Right cardiac atrium (tissue), 5 donors: Measurements from ENCODE around the gene NFATC3. TPM values are rescaled to one million over a fixed set of nuclear protein-coding genes. Genes with fewer than 3 reads are reported as not detected.
A peak's percentile ranks its signal among the peaks of the same experiment; 100 is the strongest.

Experiments used
- ATAC-seq, 2 donors: fragments of 200-7000 bp; cut with Tn5 transposase; one replicate each; pipeline versions ENCODE4 v1.8.0 to v1.9.1; 2020; ENCODE audit warnings: moderate library complexity in 2 of 2, mild to moderate bottlenecking in 1 of 2
- DNase-seq, 3 donors: peaks; one replicate each; pipeline ENCODE4 v3.0.0-alpha.2; 2020
- H3K27ac ChIP-seq: one replicate; pipeline ENCODE4 v1.5.1; 2013; ENCODE audit warnings: mild to moderate bottlenecking, low read length, control low read depth, moderate library complexity
- H3K27me3 ChIP-seq: one replicate; pipeline ENCODE4 v1.6.1; 2013; ENCODE audit not compliant: control insufficient read depth, insufficient read depth
- H3K4me1 ChIP-seq: one replicate; pipeline ENCODE4 v1.6.1; 2013; ENCODE audit warnings: low read length; ENCODE audit not compliant: control insufficient read depth, insufficient read depth
- H3K4me3 ChIP-seq: one replicate; pipeline ENCODE4 v1.5.1; 2013; ENCODE audit warnings: low read length, control low read depth
- H3K9me3 ChIP-seq: one replicate; pipeline ENCODE4 v1.6.1; 2013; ENCODE audit warnings: low read length; ENCODE audit not compliant: control insufficient read depth
- WGBS: extraction: QIAGEN DNeasy Blood & Tissue Kit; methylation state at CpG from one replicate; pipeline ENCODE4 v1.1.7; 2013; 5-methylcytosine and 5-hydroxymethylcytosine counted together
- intact Hi-C, 4 donors: fragments of 100-400 bp; cut with DNase I; formaldehyde crosslinking; loops; one replicate each; pipeline versions ENCODE4 v1.11.0 to v1.14.0; 2022 to 2023
- microRNA-seq, 2 donors: library from miRNA; unstranded; fragments of <30 nt; microRNA quantifications; one replicate each; pipeline ENCODE4 v1.2.0, GENCODE V29; 2020 to 2021
- polyA plus RNA-seq: library from polyadenylated mRNA; stranded (reverse); fragments of 200-250 nt; gene quantifications from one replicate; pipeline ENCODE4 v1.2.3, GENCODE V29; 2013
- total RNA-seq, 4 donors: library from RNA; stranded (reverse); fragmentation: NEBNext Ultra II Directional; extraction: Animal tissue kit (Norgen Biotek cat#: 25700); gene quantifications; one replicate each; pipeline ENCODE4 v1.2.1, GENCODE V29; 2021
- donor health status: healthy with polysubstance abuse.
- donor health status: DM: no; HTN: yes; CAD: no.
- donor health status: DM: no; HTN: no; CAD: no.
- donor health status: DM: no; HTN: yes; CAD: no; lungs with severe emphysema.
- donor health status: DM: yes; HTN: yes; CAD: no.

NFATC3 gene
- total and polyA plus RNA-seq, 5 donors, result 8.1 to 34.7 (median 33.3) TPM

GRCh38 chr16:68274441-68274840 lies 189.3 kb downstream of the NFATC3 start:
- H3K4me3 ChIP-seq, result no peak overlapping the region
- ATAC-seq (no peak), DNase-seq (no peak)
- H3K27ac ChIP-seq, result peak overlapping the region; percentile 38
- H3K27me3 ChIP-seq, result no peaks in the 10 kb centered on the region
- H3K4me1 ChIP-seq, result peaks cover 19% of the 10 kb centered on the region
- H3K9me3 ChIP-seq, result no peaks in the 10 kb centered on the region
- WGBS, result 88% methylated on average over 4 of the region's 4 CpGs
- intact Hi-C loops, result no loop called here

DNA sequence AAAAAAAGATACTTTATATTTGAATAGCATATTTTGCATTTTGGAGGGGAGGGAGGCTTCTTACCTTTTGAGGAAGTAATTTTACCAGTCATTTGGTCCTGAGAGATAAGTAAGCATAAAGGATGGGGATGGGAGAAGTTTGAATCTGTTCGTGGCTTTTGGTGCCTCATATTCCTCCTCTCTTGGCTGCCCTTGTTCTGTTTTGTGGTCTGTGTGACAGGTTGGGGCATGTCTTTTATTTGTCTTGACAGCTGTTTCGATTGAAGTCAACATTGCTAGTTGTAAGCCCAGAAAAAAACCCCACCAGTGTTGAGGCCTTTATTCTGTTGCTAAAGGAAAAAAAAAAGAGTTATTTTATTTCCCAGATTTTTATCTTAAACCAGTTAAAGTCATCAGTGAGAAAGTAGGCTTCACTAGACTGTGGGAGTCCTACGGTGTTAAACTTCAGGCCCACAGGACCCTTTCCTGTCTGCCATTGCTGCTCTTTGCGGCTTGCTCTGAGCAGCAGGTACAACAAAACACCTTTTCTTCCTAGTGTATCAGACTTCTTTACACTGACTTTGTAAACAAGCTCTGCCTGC lies 190.5 kb downstream of the NFATC3 start:
- H3K27me3 ChIP-seq, result no peaks in the 10 kb centered on the region
- WGBS, result 52% methylated on average over 4 of the region's 4 CpGs
- peak overlapping the region; percentile 25 for H3K27ac ChIP-seq
- H3K9me3 ChIP-seq, result no peaks in the 10 kb centered on the region
- no peak overlapping the region for H3K4me3 ChIP-seq
- DNase-seq (no peak), ATAC-seq (no peak)
- intact Hi-C loops, result no loop called here
- peaks cover 19% of the 10 kb centered on the region for H3K4me1 ChIP-seq

GRCh38 chr16:68276223-68276622 lies 191.1 kb downstream of the NFATC3 start:
- DNase-seq, result no peak
- H3K4me1 ChIP-seq, result peaks cover 17% of the 10 kb centered on the region
- intact Hi-C loops, result no loop called here
- peak in 1 of 2 donors; percentile 24 for ATAC-seq
- no peaks in the 10 kb centered on the region for H3K27me3 ChIP-seq
- no peaks in the 10 kb centered on the region for H3K9me3 ChIP-seq
- no peak overlapping the region for H3K4me3 ChIP-seq
- WGBS, result 65% methylated on average over 3 of the region's 3 CpGs
- H3K27ac ChIP-seq, result peak overlapping the region; percentile 65

Small RNA genes lying within 50 kb of the gene (microRNA-seq; reads per million reads assigned to microRNA genes)
- gene MIR6773, result 0 reads per million in 2 donors

Other genes starting within 250 kb of the NFATC3 start
- gene THAP11, start 243.1 kb upstream of the NFATC3 start, total RNA-seq, result 10 to 100 TPM; 27.5 to 34.0 (median 32.0) TPM
- 20.8 TPM for gene THAP11, start 243.1 kb upstream of the NFATC3 start, polyA plus RNA-seq
- 10 to 100 TPM; 66.6 to 80.7 (median 68.2) TPM for gene NUTF2, start 238.4 kb upstream of the NFATC3 start, total RNA-seq
- 125 TPM for gene NUTF2, start 238.4 kb upstream of the NFATC3 start, polyA plus RNA-seq
- 10 to 100 TPM; 24.3 to 29.0 (median 27.4) TPM for gene CENPT, start 237.7 kb upstream of the NFATC3 start, total RNA-seq
- 26.7 TPM for gene CENPT, start 237.7 kb upstream of the NFATC3 start, polyA plus RNA-seq
- gene EDC4, start 212.3 kb upstream of the NFATC3 start, total RNA-seq, result 10 to 100 TPM; 29.7 to 35.6 (median 31.9) TPM
- 21.7 TPM for gene EDC4, start 212.3 kb upstream of the NFATC3 start, polyA plus RNA-seq
- gene NRN1L, start 200.5 kb upstream of the NFATC3 start, total RNA-seq, result under 1 TPM in 1 of 4 donors, not detected in 3; 0.53 TPM
- 0.41 TPM for gene NRN1L, start 200.5 kb upstream of the NFATC3 start, polyA plus RNA-seq
- gene PSKH1, start 192.1 kb upstream of the NFATC3 start, total RNA-seq, result 10 to 100 TPM; 23.8 to 31.1 (median 27.0) TPM
- 26.8 TPM for gene PSKH1, start 192.1 kb upstream of the NFATC3 start, polyA plus RNA-seq
- under 1 TPM in 3 of 4 donors, not detected in 1; 0.37 to 0.94 (median 0.42) TPM for gene CTRL, start 153.5 kb upstream of the NFATC3 start, total RNA-seq
- gene CTRL, start 153.5 kb upstream of the NFATC3 start, polyA plus RNA-seq, result 0.66 TPM
- 10 to 100 TPM; 49.1 to 64.0 (median 58.5) TPM for gene PSMB10, start 148.5 kb upstream of the NFATC3 start, total RNA-seq
- 92.8 TPM for gene PSMB10, start 148.5 kb upstream of the NFATC3 start, polyA plus RNA-seq
- gene LCAT, start 141.2 kb upstream of the NFATC3 start, total RNA-seq, result 10 to 100 TPM; 15.0 to 27.0 (median 16.1) TPM
- 17.4 TPM for gene LCAT, start 141.2 kb upstream of the NFATC3 start, polyA plus RNA-seq
- 100 to 1,000 TPM in 1 of 4 donors, 10 to 100 TPM in 3; 64.6 to 114 (median 66.8) TPM for gene SLC12A4, start 116.7 kb upstream of the NFATC3 start, total RNA-seq
- 49.3 TPM for gene SLC12A4, start 116.7 kb upstream of the NFATC3 start, polyA plus RNA-seq
- gene DPEP3, start 104.9 kb upstream of the NFATC3 start, total RNA-seq, result not detected
- not detected for gene DPEP3, start 104.9 kb upstream of the NFATC3 start, polyA plus RNA-seq
- 1 to 10 TPM; 1.2 to 2.7 (median 1.8) TPM for gene DPEP2, start 85.9 kb upstream of the NFATC3 start, total RNA-seq
- gene DPEP2, start 85.9 kb upstream of the NFATC3 start, polyA plus RNA-seq, result 1.5 TPM
- gene DPEP2NB, start 69.5 kb upstream of the NFATC3 start, total RNA-seq, result not detected
- not detected for gene DPEP2NB, start 69.5 kb upstream of the NFATC3 start, polyA plus RNA-seq
- 1 to 10 TPM; 6.7 to 7.8 (median 7.4) TPM for gene DDX28, start 62.1 kb upstream of the NFATC3 start, total RNA-seq
- gene DDX28, start 62.1 kb upstream of the NFATC3 start, polyA plus RNA-seq, result 8.4 TPM
- gene DUS2, start 62.1 kb upstream of the NFATC3 start, total RNA-seq, result 1 to 10 TPM; 5.1 to 9.5 (median 6.8) TPM
- 4.3 TPM for gene DUS2, start 62.1 kb upstream of the NFATC3 start, polyA plus RNA-seq
- under 1 TPM; 0.14 to 0.59 (median 0.36) TPM for gene ESRP2, start 150.8 kb downstream of the NFATC3 start, total RNA-seq
- gene ESRP2, start 150.8 kb downstream of the NFATC3 start, polyA plus RNA-seq, result 0.16 TPM
- 10 to 100 TPM; 20.2 to 30.8 (median 28.7) TPM for gene PLA2G15, start 160.0 kb downstream of the NFATC3 start, total RNA-seq
- 18.2 TPM for gene PLA2G15, start 160.0 kb downstream of the NFATC3 start, polyA plus RNA-seq
- 10 to 100 TPM; 39.0 to 60.7 (median 51.3) TPM for gene SLC7A6, start 179.2 kb downstream of the NFATC3 start, total RNA-seq
- 25.0 TPM for gene SLC7A6, start 179.2 kb downstream of the NFATC3 start, polyA plus RNA-seq
- gene SLC7A6OS, start 225.6 kb downstream of the NFATC3 start, total RNA-seq, result 10 to 100 TPM; 10.9 to 13.4 (median 11.9) TPM
- 7.9 TPM for gene SLC7A6OS, start 225.6 kb downstream of the NFATC3 start, polyA plus RNA-seq
- 10 to 100 TPM; 20.8 to 34.7 (median 32.2) TPM for gene PRMT7, start 225.6 kb downstream of the NFATC3 start, total RNA-seq
- gene PRMT7, start 225.6 kb downstream of the NFATC3 start, polyA plus RNA-seq, result 34.5 TPM